ENCODE measurements around the gene GCKR. TPM values are rescaled to one million over a fixed set of nuclear protein-coding genes. Genes with fewer than 3 reads are reported as not detected.

Gene GCKR
- total and polyA plus RNA-seq, 2 of the 13 experiments (the other 11 are each of a cell fraction or from before 2014, with no cell fraction given): 15.2 to 48.3 TPM

DNA sequence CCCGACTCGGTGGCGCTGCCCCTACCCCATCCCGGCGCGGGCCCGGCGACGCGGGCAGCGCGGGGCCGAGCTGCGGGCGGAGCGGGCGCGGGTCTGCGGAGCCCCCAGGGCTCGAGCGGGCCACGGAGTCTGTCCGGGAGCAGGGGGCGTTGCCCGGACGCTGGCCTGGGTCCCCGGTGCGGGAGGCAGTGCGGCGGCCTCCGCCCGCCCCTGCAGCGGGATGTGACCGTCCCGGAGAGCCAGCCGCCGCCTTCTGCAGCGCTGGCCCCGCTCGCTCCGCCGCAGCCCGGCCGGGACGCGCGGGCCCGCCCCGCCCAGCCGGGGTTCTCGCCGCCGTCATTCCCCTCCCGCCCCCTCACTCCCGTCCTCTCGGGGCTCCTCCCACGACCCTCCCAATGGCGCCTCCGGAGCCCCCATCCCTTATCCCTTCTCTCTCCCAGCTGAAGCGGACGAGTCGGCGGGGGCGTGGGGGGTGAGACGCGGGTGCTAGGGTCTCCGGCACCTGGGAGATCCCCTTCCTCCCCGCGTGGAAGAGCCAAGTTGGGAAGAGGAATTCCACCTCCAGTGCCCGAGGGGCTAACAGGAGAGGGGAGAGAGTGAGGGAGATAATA, 1.6 kb upstream of the GCKR start, which contains the start of gene FNDC4 (continued):
- TF ChIP-seq, protein P1, sequence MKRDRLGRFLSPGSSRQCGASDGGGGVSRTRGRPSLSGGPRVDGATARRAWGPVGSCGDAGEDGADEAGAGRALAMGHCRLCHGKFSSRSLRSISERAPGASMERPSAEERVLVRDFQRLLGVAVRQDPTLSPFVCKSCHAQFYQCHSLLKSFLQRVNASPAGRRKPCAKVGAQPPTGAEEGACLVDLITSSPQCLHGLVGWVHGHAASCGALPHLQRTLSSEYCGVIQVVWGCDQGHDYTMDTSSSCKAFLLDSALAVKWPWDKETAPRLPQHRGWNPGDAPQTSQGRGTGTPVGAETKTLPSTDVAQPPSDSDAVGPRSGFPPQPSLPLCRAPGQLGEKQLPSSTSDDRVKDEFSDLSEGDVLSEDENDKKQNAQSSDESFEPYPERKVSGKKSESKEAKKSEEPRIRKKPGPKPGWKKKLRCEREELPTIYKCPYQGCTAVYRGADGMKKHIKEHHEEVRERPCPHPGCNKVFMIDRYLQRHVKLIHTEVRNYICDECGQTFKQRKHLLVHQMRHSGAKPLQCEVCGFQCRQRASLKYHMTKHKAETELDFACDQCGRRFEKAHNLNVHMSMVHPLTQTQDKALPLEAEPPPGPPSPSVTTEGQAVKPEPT (CRISPR knock-in tag; IDR thresholded peaks at IDR 0.05; ENCODE audit: low read depth): peak; percentile 60; the same call in 1 of the 2 replicates
- TF ChIP-seq ZFX (CRISPR knock-in tag; IDR thresholded peaks at IDR 0.05; ENCODE audit: low read depth): peak; percentile 43; the same call in 1 of the 2 replicates
- TF ChIP-seq ZNF333 (CRISPR knock-in tag; IDR thresholded peaks at IDR 0.05; ENCODE audit: borderline replicate concordance): no peak
- TF ChIP-seq CHD2 (IDR thresholded peaks at IDR 0.05; ENCODE audit: low read depth, low read length): no peak
- peak; percentile 23 for TF ChIP-seq POLR2G (IDR thresholded peaks at IDR 0.05; ENCODE audit: low read depth, low read length)
- TF ChIP-seq, protein P2, sequence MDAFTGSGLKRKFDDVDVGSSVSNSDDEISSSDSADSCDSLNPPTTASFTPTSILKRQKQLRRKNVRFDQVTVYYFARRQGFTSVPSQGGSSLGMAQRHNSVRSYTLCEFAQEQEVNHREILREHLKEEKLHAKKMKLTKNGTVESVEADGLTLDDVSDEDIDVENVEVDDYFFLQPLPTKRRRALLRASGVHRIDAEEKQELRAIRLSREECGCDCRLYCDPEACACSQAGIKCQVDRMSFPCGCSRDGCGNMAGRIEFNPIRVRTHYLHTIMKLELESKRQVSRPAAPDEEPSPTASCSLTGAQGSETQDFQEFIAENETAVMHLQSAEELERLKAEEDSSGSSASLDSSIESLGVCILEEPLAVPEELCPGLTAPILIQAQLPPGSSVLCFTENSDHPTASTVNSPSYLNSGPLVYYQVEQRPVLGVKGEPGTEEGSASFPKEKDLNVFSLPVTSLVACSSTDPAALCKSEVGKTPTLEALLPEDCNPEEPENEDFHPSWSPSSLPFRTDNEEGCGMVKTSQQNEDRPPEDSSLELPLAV (CRISPR knock-in tag; conservative IDR thresholded peaks at IDR 0.05; ENCODE audit: low read depth): no peak
- TF ChIP-seq SOX6 (IDR thresholded peaks at IDR 0.05): no peak
- no peak for TF ChIP-seq SOX6 (CRISPR knock-in tag; IDR thresholded peaks at IDR 0.05)
- TF ChIP-seq HNRNPK (IDR thresholded peaks at IDR 0.05; ENCODE audit: low read depth, low read length, poor library complexity, severe bottlenecking): peak; percentile 43
- 0 out of 2 replicates have a peak, but pooled peaks have one; percentile 6 for TF ChIP-seq ZNF329 (CRISPR knock-in tag; IDR thresholded peaks at IDR 0.05; ENCODE audit: low read depth)
- no peak for TF ChIP-seq ZNF101 (CRISPR knock-in tag; IDR thresholded peaks at IDR 0.05; ENCODE audit: borderline replicate concordance, low read depth)
- TF ChIP-seq FIP1L1 (IDR thresholded peaks at IDR 0.05; ENCODE audit: borderline replicate concordance, insufficient read depth, low read depth, low read length): no peak
- TF ChIP-seq, protein P3, sequence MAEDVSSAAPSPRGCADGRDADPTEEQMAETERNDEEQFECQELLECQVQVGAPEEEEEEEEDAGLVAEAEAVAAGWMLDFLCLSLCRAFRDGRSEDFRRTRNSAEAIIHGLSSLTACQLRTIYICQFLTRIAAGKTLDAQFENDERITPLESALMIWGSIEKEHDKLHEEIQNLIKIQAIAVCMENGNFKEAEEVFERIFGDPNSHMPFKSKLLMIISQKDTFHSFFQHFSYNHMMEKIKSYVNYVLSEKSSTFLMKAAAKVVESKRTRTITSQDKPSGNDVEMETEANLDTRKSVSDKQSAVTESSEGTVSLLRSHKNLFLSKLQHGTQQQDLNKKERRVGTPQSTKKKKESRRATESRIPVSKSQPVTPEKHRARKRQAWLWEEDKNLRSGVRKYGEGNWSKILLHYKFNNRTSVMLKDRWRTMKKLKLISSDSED (CRISPR knock-in tag; IDR thresholded peaks at IDR 0.05): no peak
- 0 out of 2 replicates have a peak, but pooled peaks have one; percentile 16 for TF ChIP-seq GATA4 (IDR thresholded peaks at IDR 0.05; ENCODE audit: borderline replicate concordance, low read depth)
- TF ChIP-seq TAF1 (CRISPR knock-in tag; IDR thresholded peaks at IDR 0.05): peak; percentile 21; the same call in 1 of the 2 replicates
- no peak for TF ChIP-seq ARHGAP35 (CRISPR knock-in tag; IDR thresholded peaks at IDR 0.05; ENCODE audit: borderline replicate concordance)
- 0 out of 2 replicates have a peak, but pooled peaks have one; percentile 32 for TF ChIP-seq ZNF468 (CRISPR knock-in tag; IDR thresholded peaks at IDR 0.05)
- TF ChIP-seq GATAD2A (CRISPR knock-in tag; IDR thresholded peaks at IDR 0.05): no peak; the same call in 1 of the 2 replicates
- no peak for TF ChIP-seq ARNTL (CRISPR knock-in tag; IDR thresholded peaks at IDR 0.05)
- no peak for TF ChIP-seq GABPB1 (CRISPR knock-in tag; IDR thresholded peaks at IDR 0.05)
- TF ChIP-seq, protein P4, sequence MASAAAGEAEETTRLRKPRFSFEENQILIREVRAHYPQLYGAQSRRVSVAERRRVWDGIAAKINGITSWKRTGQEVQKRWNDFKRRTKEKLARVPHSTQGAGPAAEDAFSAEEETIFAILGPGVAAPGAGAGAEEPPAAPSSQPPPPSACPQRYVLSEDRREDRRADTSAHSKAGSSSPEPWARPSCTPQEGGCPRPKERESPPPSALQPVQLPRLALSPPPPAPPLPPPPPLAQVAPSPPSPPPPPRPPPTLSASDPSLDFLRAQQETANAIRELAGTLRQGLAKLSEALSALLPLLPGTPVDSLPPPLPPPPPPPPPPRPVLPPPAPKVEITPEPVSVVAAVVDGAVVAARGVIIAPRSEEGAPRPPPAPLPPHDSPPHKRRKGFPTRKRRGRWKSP (CRISPR knock-in tag; IDR thresholded peaks at IDR 0.05): no peak
- peak; percentile 59 for TF ChIP-seq ZNF777 (CRISPR knock-in tag; IDR thresholded peaks at IDR 0.05)
- 0 out of 2 replicates have a peak, but pooled peaks have one; percentile 8 for TF ChIP-seq PPARG (CRISPR knock-in tag; conservative IDR thresholded peaks at IDR 0.05)
- TF ChIP-seq, protein P5, sequence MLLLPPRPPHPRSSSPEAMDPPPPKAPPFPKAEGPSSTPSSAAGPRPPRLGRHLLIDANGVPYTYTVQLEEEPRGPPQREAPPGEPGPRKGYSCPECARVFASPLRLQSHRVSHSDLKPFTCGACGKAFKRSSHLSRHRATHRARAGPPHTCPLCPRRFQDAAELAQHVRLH (CRISPR knock-in tag; IDR thresholded peaks at IDR 0.05; ENCODE audit: borderline replicate concordance, low read depth): no peak
- TF ChIP-seq NCOA2 (CRISPR knock-in tag; IDR thresholded peaks at IDR 0.05): no peak

All from HepG2 (cell line).